Endodermal cell (in vitro differentiated cells): ENCODE results near the gene ABCD3. TPM values are rescaled to one million over a fixed set of nuclear protein-coding genes. Genes with fewer than 3 reads are reported as not detected.
A peak's percentile ranks its signal among the peaks of the same experiment; 100 is the strongest.

Experiments
- DNase-seq: peaks from one replicate; pipeline ENCODE4 v3.0.0-alpha.2; 2017
- H3K27ac ChIP-seq: 2 replicates; pipeline ENCODE4 v1.5.1; 2013; ENCODE audit warnings: mild to moderate bottlenecking, low read depth, low read length, moderate library complexity
- H3K27me3 ChIP-seq: 2 replicates; pipeline ENCODE4 v1.6.1; 2013; ENCODE audit warnings: mild to moderate bottlenecking, low read length, moderate library complexity; ENCODE audit not compliant: insufficient read depth, control insufficient read depth, poor library complexity, severe bottlenecking
- H3K36me3 ChIP-seq: 2 replicates; pipeline ENCODE4 v1.7.0; 2013; ENCODE audit warnings: mild to moderate bottlenecking, low read length, moderate library complexity; ENCODE audit not compliant: control insufficient read depth, insufficient read depth
- H3K4me1 ChIP-seq: one replicate; pipeline ENCODE4 v1.7.0; 2013; ENCODE audit warnings: low read length; ENCODE audit not compliant: control insufficient read depth, insufficient read depth
- H3K4me3 ChIP-seq: 2 replicates; pipeline ENCODE4 v1.5.1; 2013; ENCODE audit warnings: mild to moderate bottlenecking, low read length, moderate library complexity
- H3K9ac ChIP-seq: 2 replicates; pipeline ENCODE4 v1.6.1; 2013; ENCODE audit warnings: mild to moderate bottlenecking, low read length, moderate library complexity; ENCODE audit not compliant: poor library complexity, severe bottlenecking; ENCODE audit errors: extremely low read depth
- H3K9me3 ChIP-seq: 2 replicates; pipeline ENCODE4 v1.6.1; 2013; ENCODE audit warnings: mild to moderate bottlenecking, low read length, moderate library complexity; ENCODE audit not compliant: control insufficient read depth
- H3K27ac Mint-ChIP-seq: 2 replicates; pipeline ENCODE4 v1.8.0; 2020; ENCODE audit warnings: mixed read lengths
- H3K27me3 Mint-ChIP-seq: 2 replicates; pipeline ENCODE4 v1.8.0; 2021; ENCODE audit warnings: mild to moderate bottlenecking, mixed read lengths; ENCODE audit not compliant: insufficient read depth
- H3K36me3 Mint-ChIP-seq: 2 replicates; pipeline ENCODE4 v1.8.0; 2020; ENCODE audit warnings: low read depth, mixed read lengths
- H3K4me1 Mint-ChIP-seq: 2 replicates; pipeline ENCODE4 v1.8.0; 2020; ENCODE audit warnings: mixed read lengths
- H3K4me3 Mint-ChIP-seq: 2 replicates; pipeline ENCODE4 v1.8.0; 2020; ENCODE audit warnings: mild to moderate bottlenecking, moderate library complexity, mixed read lengths
- H3K9me3 Mint-ChIP-seq: 2 replicates; pipeline ENCODE4 v1.8.0; 2020; ENCODE audit warnings: mild to moderate bottlenecking, mixed read lengths
- CTCF ChIP-seq: fragments of 200-600 bp; sonication (generic); conservative IDR thresholded peaks from 2 replicates; pipeline ENCODE4 v1.5.0; 2021; ENCODE audit warnings: antibody characterized with exemption, mild to moderate bottlenecking
- WGBS, 2 experiments: methylation state at CpG; one replicate each; pipeline versions ENCODE4 v1.1.5 to v1.1.7; 2013; ENCODE audit warnings: missing lambda C conversion rate in 2 of 2, mixed read lengths in 1 of 2; ENCODE audit not compliant: insufficient coverage in 1 of 2, insufficient read length in 1 of 2; 5-methylcytosine and 5-hydroxymethylcytosine counted together
- total RNA-seq, 2 donors: library from RNA; stranded (reverse); fragmentation: NEBNext Ultra II Directional in 1 of 2; extraction: Animal tissue kit (Norgen Biotek cat#: 25700) in 1 of 2; gene quantifications; 2 replicates in 1 of 2; 3 replicates in 1 of 2; pipeline ENCODE4 v1.2.1, GENCODE V29; 2021

The ABCD3 gene
- total RNA-seq, 2 donors from 2014 or later = 28.1 to 33.3 TPM

GRCh38 chr1:94396356-94397010 lies 21.7 kb upstream of the ABCD3 start:
- peak; percentile 82 for DNase-seq
- Mint-ChIP-seq H3K27me3 (no peaks in the 10 kb centered on the region), H3K27ac (no peak overlapping the region), H3K4me3 (no peak overlapping the region), H3K9me3 (peaks cover 4% of the 10 kb centered on the region), H3K36me3 (no peaks in the 10 kb centered on the region), H3K4me1 (peaks cover 19% of the 10 kb centered on the region)
- Histone ChIP-seq H3K27me3 (no peaks in the 10 kb centered on the region), H3K9me3 (peaks cover 4% of the 10 kb centered on the region), H3K4me1 (no peaks in the 10 kb centered on the region), H3K4me3 (no peak overlapping the region), H3K27ac (no peak overlapping the region), H3K9ac (no peak overlapping the region), H3K36me3 (no peaks in the 10 kb centered on the region)
- peak; percentile 72 for TF ChIP-seq CTCF
- 62% methylated on average over 4 of the region's 11 CpGs; no CpG with 5 or more reads in 1 of the 2 experiments for WGBS, 2 experiments

- no peak overlapping the region for H3K9ac ChIP-seq
- H3K27ac Mint-ChIP-seq = no peak overlapping the region
- WGBS, 2 experiments = 91% methylated on average over 4 to 5 of the region's 5 CpGs
- H3K36me3 ChIP-seq = no peaks in the 10 kb centered on the region
- H3K36me3 Mint-ChIP-seq = no peaks in the 10 kb centered on the region
- no peak for DNase-seq
- no peak for TF ChIP-seq CTCF
- no peaks in the 10 kb centered on the region for H3K9me3 Mint-ChIP-seq
- H3K4me3 ChIP-seq = no peak overlapping the region
- H3K4me1 Mint-ChIP-seq = peaks cover 19% of the 10 kb centered on the region
- H3K27ac ChIP-seq = no peak overlapping the region
- no peaks in the 10 kb centered on the region for H3K27me3 Mint-ChIP-seq
- no peak overlapping the region for H3K4me3 Mint-ChIP-seq
- H3K9me3 ChIP-seq = no peaks in the 10 kb centered on the region
- no peaks in the 10 kb centered on the region for H3K27me3 ChIP-seq
- H3K4me1 ChIP-seq = no peaks in the 10 kb centered on the region
Measured at GRCh38 chr1:94398356-94398755, 19.8 kb upstream of the ABCD3 start.

GRCh38 chr1:94399453-94399852 lies 18.7 kb upstream of the ABCD3 start:
- Mint-ChIP-seq H3K9me3 (no peaks in the 10 kb centered on the region), H3K4me3 (no peak overlapping the region), H3K36me3 (no peaks in the 10 kb centered on the region), H3K27me3 (no peaks in the 10 kb centered on the region), H3K27ac (no peak overlapping the region), H3K4me1 (peaks cover 15% of the 10 kb centered on the region)
- no peak for TF ChIP-seq CTCF
- H3K27ac ChIP-seq = no peak overlapping the region
- DNase-seq = no peak
- no peaks in the 10 kb centered on the region for H3K36me3 ChIP-seq
- 83 to 93% methylated on average over 1 to 3 of the region's 3 CpGs for WGBS, 2 experiments
- no peak overlapping the region for H3K9ac ChIP-seq
- no peaks in the 10 kb centered on the region for H3K9me3 ChIP-seq
- no peaks in the 10 kb centered on the region for H3K4me1 ChIP-seq
- H3K4me3 ChIP-seq = no peak overlapping the region
- no peaks in the 10 kb centered on the region for H3K27me3 ChIP-seq
